HepG2 (cell line): ENCODE measurements around the gene ARHGAP26. TPM values are rescaled to one million over a fixed set of nuclear protein-coding genes. Genes with fewer than 3 reads are reported as not detected.

Experiments used
- ATAC-seq: fragments of 200-7000 bp; cut with Tn5 transposase; 3 replicates; pipeline ENCODE4 v1.9.1; 2020; ENCODE audit warnings: mild to moderate bottlenecking, moderate library complexity
- BruUV-seq: library from RNA; stranded (reverse); fragments of 400-500 nt; replicated peaks from 2 replicates; lab custom pipeline; 2021; lab: Mats Ljungman, UMichigan
- CTCF ChIA-PET: fragments of 300-600 bp; formaldehyde crosslinking; extraction: SDS; loops from one replicate; lab custom pipeline; 2021; ENCODE audit warnings: low total read pairs, inconsistent platforms, low intra/inter-chr PET ratio; lab: Yijun Ruan, JAX
- POLR2A ChIA-PET: fragments of 350-600 bp; sonication (Branson Sonifier 250); formaldehyde crosslinking; loops from one replicate; lab custom pipeline; 2020; ENCODE audit warnings: antibody characterized with exemption, inconsistent platforms; lab: Yijun Ruan, JAX
- DNase-seq: peaks from one replicate; pipeline ENCODE4 v3.0.0-alpha.2; 2015; ENCODE audit warnings: low spot score
- FAIRE-seq: peaks from 3 replicates; lab custom pipeline; 2011; peaks lifted over from hg19 to GRCh38; lab: Jason Lieb, UNC
- H2AFZ ChIP-seq: one replicate; pipeline ENCODE4 v1.6.1; 2011; ENCODE audit warnings: low read length, inconsistent platforms
- H3K27ac ChIP-seq: fragments of 300-600 bp; 3 replicates; pipeline ENCODE4 v1.8.0; 2011; ENCODE audit warnings: mixed run types, mild to moderate bottlenecking, mixed read lengths, low read length, inconsistent platforms; ENCODE audit not compliant: insufficient read depth; ENCODE audit errors: extremely low read length
- H3K27me3 ChIP-seq, 2 experiments: fragments of 200-600 bp in 1 of 2; 2 replicates in 1 of 2; 3 replicates in 1 of 2; pipeline versions ENCODE4 v1.6.0 to v1.8.0; 2011; ENCODE audit warnings: low read length in 2 of 2, mild to moderate bottlenecking in 2 of 2, moderate library complexity in 2 of 2, inconsistent platforms in 1 of 2; ENCODE audit not compliant: insufficient read depth in 2 of 2, control insufficient read depth in 1 of 2
- H3K36me3 ChIP-seq, 2 experiments: fragments of 200-600 bp in 1 of 2; replicated peaks in 1 of 2; 2 replicates in 1 of 2; 3 replicates in 1 of 2; pipeline versions ENCODE4 v1.5.1 to v1.8.0; 2011; ENCODE audit warnings: low read length in 2 of 2, inconsistent platforms in 1 of 2; ENCODE audit not compliant: insufficient read depth in 2 of 2, control insufficient read depth in 1 of 2
- H3K4me1 ChIP-seq: 2 replicates; pipeline ENCODE4 v1.5.1; 2012; ENCODE audit warnings: low read length, inconsistent platforms; ENCODE audit not compliant: insufficient read depth
- H3K4me2 ChIP-seq: 2 replicates; pipeline ENCODE4 v1.6.0; 2011; ENCODE audit warnings: low read depth, low read length, inconsistent platforms
- H3K4me3 ChIP-seq, 3 experiments: fragments of 200-600 bp in 1 of 3; sonication (generic), shearing (Covaris generic) in 1 of 3; replicated peaks in 1 of 3; 2 replicates each; pipeline ENCODE4 v1.5.1; 2011 to 2016; ENCODE audit warnings: low read length in 3 of 3, inconsistent platforms in 2 of 3, low read depth in 2 of 3, mild to moderate bottlenecking in 2 of 3, control low read depth in 1 of 3, mixed read lengths in 1 of 3; ENCODE audit not compliant: insufficient read depth in 1 of 3
- H3K79me2 ChIP-seq: one replicate; pipeline ENCODE4 v1.6.1; 2011; ENCODE audit warnings: low read length, inconsistent platforms; ENCODE audit not compliant: insufficient read depth
- H3K9ac ChIP-seq: 2 replicates; pipeline ENCODE4 v1.6.0; 2011; ENCODE audit warnings: mild to moderate bottlenecking, low read depth, low read length, inconsistent platforms; ENCODE audit not compliant: insufficient read depth
- H3K9me3 ChIP-seq: 2 replicates; pipeline ENCODE4 v1.5.1; 2012; ENCODE audit warnings: mild to moderate bottlenecking, low read length
- H4K20me1 ChIP-seq: 2 replicates; pipeline ENCODE4 v1.6.0; 2011; ENCODE audit warnings: inconsistent platforms, mild to moderate bottlenecking, low read length, moderate library complexity; ENCODE audit not compliant: insufficient read depth
- EHMT2 ChIP-seq: fragments of 200-600 bp; sonication (generic); IDR thresholded peaks from 2 replicates; pipeline ENCODE4 v1.7.0; 2017; ENCODE audit warnings: antibody characterized with exemption, low read depth, low read length, borderline replicate concordance
- FOSL2 ChIP-seq: sonication (generic); formaldehyde crosslinking; IDR thresholded peaks from 2 replicates; pipeline ENCODE4 v1.4.0; 2020; ENCODE audit warnings: missing genetic modification reagents
- PRPF4 ChIP-seq: fragments of 200-400 bp; formaldehyde crosslinking; IDR thresholded peaks from 2 replicates; pipeline ENCODE4 v1.6.1; 2016; ENCODE audit warnings: low read length, low read depth; ENCODE audit not compliant: poor library complexity, severe bottlenecking
- SAP130 ChIP-seq: IDR thresholded peaks from 2 replicates; pipeline ENCODE4 v1.6.1; 2016; ENCODE audit warnings: low read depth
- TARDBP ChIP-seq: sonication (generic); formaldehyde crosslinking; IDR thresholded peaks from 2 replicates; pipeline ENCODE4 v1.8.0; 2022; ENCODE audit warnings: mild to moderate bottlenecking, missing genetic modification reagents
- ZNF629 ChIP-seq: sonication (generic); formaldehyde crosslinking; conservative IDR thresholded peaks from 2 replicates; pipeline ENCODE4 v1.5.0; 2020; ENCODE audit warnings: missing genetic modification reagents
- WGBS: methylation state at CpG from one replicate; pipeline ENCODE4 v1.1.6; 2017; ENCODE audit warnings: low lambda C conversion rate; 5-methylcytosine and 5-hydroxymethylcytosine counted together
- in situ Hi-C: cut with HindIII; loops from 2 replicates; pipeline ENCODE4 v1.10.0; 2017; ENCODE audit warnings: low pct_unique_long_range_greater_than_20kb; ENCODE audit not compliant: extremely low pct_ligation_motif_present
- intact Hi-C: fragments of 100-400 bp; cut with micrococcal nuclease; formaldehyde crosslinking; loops from one replicate; pipeline ENCODE4 v1.10.0; 2022; ENCODE audit not compliant: unreplicated experiment
- polyA plus RNA-seq, 8 experiments: library from polyadenylated mRNA; depleted of rRNA in 3 of 8; stranded (reverse) in 7 of 8; unstranded in 1 of 8; fragments of >200 nt; fragmentation: Illumina TruSeq in 4 of 8; extraction: Trizol in 4 of 8; gene quantifications; 2 replicates each; pipeline versions ENCODE4 v1.2.1 to v1.2.3, GENCODE V29; 2011 to 2016; ENCODE audit warnings: low read depth in 4 of 8, missing spikeins in 1 of 8, mixed read lengths in 1 of 8; ENCODE audit not compliant: insufficient read depth in 1 of 8
- total RNA-seq, 5 experiments: library from RNA; depleted of rRNA; stranded (reverse); fragments of >200 nt; fragmentation: Illumina TruSeq; extraction: Trizol; gene quantifications; 2 replicates each; pipeline ENCODE4 v1.2.3, GENCODE V29; 2016; ENCODE audit warnings: low read depth in 1 of 5

The ARHGAP26 gene
- total and polyA plus RNA-seq, 2 of the 13 experiments (the other 11 are each of a cell fraction or from before 2014, with no cell fraction given): 9.6 to 18.2 TPM

- FAIRE-seq: no peak
- POLR2A ChIA-PET: no interaction called here
Observed at GRCh38 chr5:143243103-143243502, 472.9 kb downstream of the ARHGAP26 start.

GRCh38 chr5:143244000-143244736 lies 474.0 kb downstream of the ARHGAP26 start:
- ChIA-PET CTCF (no interaction called here), POLR2A (interaction anchor here (1.6 kb wide), 1 partner anchor 10 kb away, joined by 4 read pairs; no protein-coding TSS in a partner anchor)
- no peak overlapping the region for H3K27ac ChIP-seq
- H3K4me1 ChIP-seq: peaks cover 36% of the 10 kb centered on the region
- WGBS: 39% methylated on average over 16 of the region's 16 CpGs
- ATAC-seq (peak; percentile 37), DNase-seq (peak; percentile 62), FAIRE-seq (no peak)
- H3K79me2 ChIP-seq: no peaks in the 10 kb centered on the region
- H3K4me3 ChIP-seq: peak overlapping the region in 2 of 3 experiments; percentile 12 to 25; a peak in 3 of 6 replicates
- no peaks in the 10 kb centered on the region for H3K36me3 ChIP-seq
- H2AFZ ChIP-seq: peak overlapping the region; percentile 20
- BruUV-seq: no TSS peak
- H3K9me3 ChIP-seq: no peaks in the 10 kb centered on the region
- H3K9ac ChIP-seq: peak overlapping the region; percentile 38; the same call in 1 of the 2 replicates
- TF ChIP-seq TARDBP (no peak), PRPF4 (no peak), SAP130 (CRISPR knock-in tag) (0 out of 2 replicates have a peak, but pooled peaks have one; percentile 18), FOSL2 (CRISPR knock-in tag) (peak; percentile 50)
- intact Hi-C loops (no loop called here), in situ Hi-C loops (no loop called here)
- no peaks in the 10 kb centered on the region for H4K20me1 ChIP-seq
- peak overlapping the region; percentile 67 for H3K4me2 ChIP-seq
- no peaks in the 10 kb centered on the region for H3K27me3 ChIP-seq

More at GRCh38 chr5:143243103-143243502, 472.9 kb downstream of the ARHGAP26 start:
- H3K9ac ChIP-seq: no peak overlapping the region
- no peaks in the 10 kb centered on the region for H4K20me1 ChIP-seq
- no peak overlapping the region for H3K27ac ChIP-seq
- H3K36me3 ChIP-seq: no peaks in the 10 kb centered on the region
- in situ Hi-C loops (no loop called here), intact Hi-C loops (no loop called here)
- TF ChIP-seq ZNF629 (CRISPR knock-in tag) (peak; percentile 62), EHMT2 (no peak)
- ATAC-seq (no peak), DNase-seq (no peak)
- peaks cover 33% of the 10 kb centered on the region for H3K4me1 ChIP-seq
- H3K79me2 ChIP-seq: no peaks in the 10 kb centered on the region
- BruUV-seq: no TSS peak
- CTCF ChIA-PET: no interaction called here
- 85% methylated on average over 5 of the region's 6 CpGs for WGBS
- no peaks in the 10 kb centered on the region for H3K9me3 ChIP-seq
- no peak overlapping the region for H3K4me2 ChIP-seq
- H3K27me3 ChIP-seq: no peaks in the 10 kb centered on the region
- H2AFZ ChIP-seq: no peak overlapping the region
- H3K4me3 ChIP-seq: no peak overlapping the region
